SU-DHL-6 (cell line): ENCODE results near the gene WFDC10B.
"Not testable (repeated sequence)": the region's sequence is repeated elsewhere in the genome, so short reads cannot be mapped to it uniquely, and the experiment has no call there.

Experiments used
- EZH2phosphoT487 ChIP-seq: fragments of 200-600 bp; sonication (generic), shearing (Covaris generic); conservative IDR thresholded peaks from 2 replicates; pipeline ENCODE4 v1.6.1; 2018; ENCODE audit warnings: mild to moderate bottlenecking, antibody characterized with exemption, low read length, moderate library complexity, mixed read lengths
- TF ChIP-seq, protein P1 (sequence below): fragments of 200-600 bp; sonication (generic); IDR thresholded peaks from one replicate; pipeline ENCODE4 v1.5.1; 2017; ENCODE audit warnings: antibody characterized with exemption, mild to moderate bottlenecking, low read length, moderate library complexity; ENCODE audit not compliant: insufficient read depth, poor library complexity, severe bottlenecking

DNA sequence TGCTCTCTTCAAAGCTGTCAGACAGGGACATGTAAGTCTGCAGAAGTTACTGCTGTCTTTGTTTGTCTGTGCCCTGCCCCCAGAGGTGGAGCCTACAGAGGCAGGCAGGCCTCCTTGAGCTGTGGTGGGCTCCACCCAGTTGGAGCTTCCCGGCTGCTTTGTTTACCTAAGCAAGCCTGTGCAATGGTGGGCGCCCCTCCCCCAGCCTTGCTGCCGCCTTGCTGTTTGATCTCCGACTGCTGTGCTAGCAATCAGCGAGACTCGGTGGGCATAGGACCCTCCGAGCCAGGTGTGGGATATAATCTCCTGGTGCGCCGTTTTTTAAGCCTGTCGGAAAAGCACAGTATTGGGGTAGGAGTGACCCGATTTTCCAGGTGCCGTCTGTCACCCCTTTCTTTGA is 11.5 kb downstream of the WFDC10B start:
- TF ChIP-seq, protein P1, sequence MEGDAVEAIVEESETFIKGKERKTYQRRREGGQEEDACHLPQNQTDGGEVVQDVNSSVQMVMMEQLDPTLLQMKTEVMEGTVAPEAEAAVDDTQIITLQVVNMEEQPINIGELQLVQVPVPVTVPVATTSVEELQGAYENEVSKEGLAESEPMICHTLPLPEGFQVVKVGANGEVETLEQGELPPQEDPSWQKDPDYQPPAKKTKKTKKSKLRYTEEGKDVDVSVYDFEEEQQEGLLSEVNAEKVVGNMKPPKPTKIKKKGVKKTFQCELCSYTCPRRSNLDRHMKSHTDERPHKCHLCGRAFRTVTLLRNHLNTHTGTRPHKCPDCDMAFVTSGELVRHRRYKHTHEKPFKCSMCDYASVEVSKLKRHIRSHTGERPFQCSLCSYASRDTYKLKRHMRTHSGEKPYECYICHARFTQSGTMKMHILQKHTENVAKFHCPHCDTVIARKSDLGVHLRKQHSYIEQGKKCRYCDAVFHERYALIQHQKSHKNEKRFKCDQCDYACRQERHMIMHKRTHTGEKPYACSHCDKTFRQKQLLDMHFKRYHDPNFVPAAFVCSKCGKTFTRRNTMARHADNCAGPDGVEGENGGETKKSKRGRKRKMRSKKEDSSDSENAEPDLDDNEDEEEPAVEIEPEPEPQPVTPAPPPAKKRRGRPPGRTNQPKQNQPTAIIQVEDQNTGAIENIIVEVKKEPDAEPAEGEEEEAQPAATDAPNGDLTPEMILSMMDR: not testable (repeated sequence)
- TF ChIP-seq EZH2phosphoT487: not testable (repeated sequence)
